A549 (cell line): ENCODE measurements around the gene PRLR. TPM values are rescaled to one million over a fixed set of nuclear protein-coding genes. Genes with fewer than 3 reads are reported as not detected.

Experiments
- ATAC-seq, 2 experiments: fragments of 200-7000 bp in 1 of 2; fragments of >200 bp in 1 of 2; cut with Nextera tagmentation in 1 of 2; cut with Tn5 transposase in 1 of 2; 3 replicates each; pipeline versions ENCODE4 v1.8.0 to v1.9.1; 2018 to 2020; ENCODE audit warnings: mild to moderate bottlenecking in 1 of 2, moderate library complexity in 1 of 2
- CTCF ChIA-PET: fragments of 300-600 bp; sonication (Branson Sonifier 250); formaldehyde crosslinking; extraction: SDS; loops from one replicate; lab custom pipeline; 2021; ENCODE audit warnings: antibody characterized with exemption, inconsistent platforms; lab: Yijun Ruan, JAX
- POLR2A ChIA-PET: fragments of 350-600 bp; formaldehyde crosslinking; extraction: SDS; loops from one replicate; lab custom pipeline; 2021; ENCODE audit warnings: antibody characterized with exemption, inconsistent platforms; lab: Yijun Ruan, JAX
- DNase-seq, 2 experiments: peaks; one replicate each; pipeline versions ENCODE4 v3.0.0 to v3.0.0-alpha.2; 2011 to 2016; ENCODE audit warnings: low read depth in 1 of 2, low spot score in 1 of 2
- FAIRE-seq: peaks from 2 replicates; lab custom pipeline; 2011; peaks lifted over from hg19 to GRCh38; lab: Jason Lieb, UNC
- H3K27ac ChIP-seq, 2 experiments: fragments of >200 bp; sonication (Bioruptor Twin); formaldehyde crosslinking; 3 replicates each; pipeline ENCODE4 v1.5.1; 2016 to 2017
- H3K4me1 ChIP-seq: fragments of >200 bp; sonication (Bioruptor Twin); formaldehyde crosslinking; 3 replicates; pipeline ENCODE4 v1.6.1; 2016
- H3K4me2 ChIP-seq: fragments of >200 bp; sonication (Bioruptor Twin); formaldehyde crosslinking; 3 replicates; pipeline ENCODE4 v1.6.1; 2016
- H3K4me3 ChIP-seq: fragments of >200 bp; sonication (Bioruptor Twin); formaldehyde crosslinking; 3 replicates; pipeline ENCODE4 v1.5.1; 2016
- H3K9me3 ChIP-seq: fragments of >200 bp; sonication (Bioruptor Twin); formaldehyde crosslinking; 3 replicates; pipeline ENCODE4 v1.6.1; 2016
- CBX8 ChIP-seq: fragments of 200-600 bp; sonication (generic); IDR thresholded peaks from 2 replicates; pipeline ENCODE4 v1.6.1; 2016
- CHD4 ChIP-seq: fragments of 200-600 bp; sonication (generic); IDR thresholded peaks from 2 replicates; pipeline ENCODE4 v1.6.1; 2016; ENCODE audit warnings: antibody characterized with exemption, mild to moderate bottlenecking, borderline replicate concordance
- EHF ChIP-seq: fragments of 250-450 bp; sonication (Bioruptor Pico); IDR thresholded peaks from 2 replicates; pipeline ENCODE4 v1.5.0; 2020; ENCODE audit warnings: mild to moderate bottlenecking
- EHMT2 ChIP-seq: fragments of 200-600 bp; sonication (generic); IDR thresholded peaks from 2 replicates; pipeline ENCODE4 v1.6.1; 2016; ENCODE audit warnings: antibody characterized with exemption, low read depth, mild to moderate bottlenecking, moderate library complexity
- EP300 ChIP-seq, 2 experiments: fragments of >200 bp; sonication (Bioruptor Twin); formaldehyde crosslinking; IDR thresholded peaks; 2 replicates in 1 of 2; 3 replicates in 1 of 2; pipeline ENCODE4 v1.6.1; 2016 to 2017
- FOSB ChIP-seq: fragments of 250-450 bp; sonication (Bioruptor Pico); IDR thresholded peaks from 2 replicates; pipeline ENCODE4 v1.5.0; 2020; ENCODE audit warnings: mild to moderate bottlenecking, moderate library complexity
- FOXS1 ChIP-seq: fragments of 250-450 bp; sonication (Bioruptor Pico); IDR thresholded peaks from 2 replicates; pipeline ENCODE4 v1.5.0; 2020; ENCODE audit warnings: mild to moderate bottlenecking, moderate library complexity
- HOXA7 ChIP-seq: fragments of 250-450 bp; sonication (Bioruptor Pico); IDR thresholded peaks from 2 replicates; pipeline ENCODE4 v1.5.0; 2020; ENCODE audit warnings: mild to moderate bottlenecking, moderate library complexity
- KDM1A ChIP-seq: fragments of 200-600 bp; sonication (generic); IDR thresholded peaks from 2 replicates; pipeline ENCODE4 v1.6.1; 2016; ENCODE audit warnings: low read depth, mild to moderate bottlenecking
- MAZ ChIP-seq: fragments of 150-350 bp; IDR thresholded peaks from 2 replicates; pipeline ENCODE4 v1.6.1; 2014; ENCODE audit warnings: antibody characterized with exemption, low read depth, low read length, borderline replicate concordance
- NFE2L2 ChIP-seq: fragments of 150-350 bp; conservative IDR thresholded peaks from 2 replicates; pipeline ENCODE4 v1.6.1; 2014; ENCODE audit warnings: low read length
- NPAS2 ChIP-seq: fragments of 250-450 bp; sonication (Bioruptor Pico); IDR thresholded peaks from 2 replicates; pipeline ENCODE4 v1.8.0; 2022; ENCODE audit warnings: mild to moderate bottlenecking, moderate library complexity, borderline replicate concordance
- POLR2A ChIP-seq: IDR thresholded peaks from 2 replicates; pipeline ENCODE4 v1.6.1; 2012; ENCODE audit warnings: mild to moderate bottlenecking, low read length
- POLR2AphosphoS2 ChIP-seq: conservative IDR thresholded peaks from 2 replicates; pipeline ENCODE4 v1.6.1; 2012; ENCODE audit warnings: low read length, improper control_type of control experiment, inconsistent platforms
- RAD21 ChIP-seq, 2 experiments: fragments of >200 bp in 1 of 2; sonication (Bioruptor Twin) in 1 of 2; formaldehyde crosslinking in 1 of 2; IDR thresholded peaks in 1 of 2; conservative IDR thresholded peaks in 1 of 2; 2 replicates in 1 of 2; 3 replicates in 1 of 2; pipeline ENCODE4 v1.6.1; 2012 to 2018; ENCODE audit warnings: inconsistent platforms in 1 of 2
- RARB ChIP-seq: fragments of 250-450 bp; sonication (Bioruptor Pico); IDR thresholded peaks from 2 replicates; pipeline ENCODE4 v1.8.0; 2021; ENCODE audit warnings: mild to moderate bottlenecking, moderate library complexity
- SMC3 ChIP-seq: fragments of >200 bp; sonication (Bioruptor Twin); formaldehyde crosslinking; IDR thresholded peaks from 3 replicates; pipeline ENCODE4 v1.6.1; 2018; ENCODE audit warnings: inconsistent platforms
- TFCP2L1 ChIP-seq: fragments of 250-450 bp; sonication (Bioruptor Pico); IDR thresholded peaks from 2 replicates; pipeline ENCODE4 v1.5.0; 2021; ENCODE audit warnings: mild to moderate bottlenecking
- TP53 ChIP-seq: fragments of 250-450 bp; sonication (Bioruptor Pico); IDR thresholded peaks from 2 replicates; pipeline ENCODE4 v1.5.0; 2021; ENCODE audit warnings: mild to moderate bottlenecking, moderate library complexity
- ZC3H11A ChIP-seq: fragments of 450-650 bp; IDR thresholded peaks from 2 replicates; pipeline ENCODE4 v1.6.1; 2014; ENCODE audit warnings: antibody characterized with exemption, mild to moderate bottlenecking
- ZNF302 ChIP-seq: fragments of 250-450 bp; sonication (Bioruptor Pico); IDR thresholded peaks from 2 replicates; pipeline ENCODE4 v1.9.0; 2021; ENCODE audit warnings: inconsistent platforms, mild to moderate bottlenecking, moderate library complexity
- WGBS: methylation state at CpG from one replicate; pipeline ENCODE4 v1.1.6; 2017; ENCODE audit errors: missing lambda C conversion rate; 5-methylcytosine and 5-hydroxymethylcytosine counted together
- polyA plus RNA-seq, 4 experiments: library from polyadenylated mRNA; depleted of rRNA in 3 of 4; stranded (reverse); fragments of >200 nt; fragmentation: RNase III in 1 of 4; extraction: RNeasy Plus Mini Kit Qiagen cat#74134 plus additional on column Dnase treatment in 1 of 4; gene quantifications; 2 replicates in 3 of 4; 3 replicates in 1 of 4; pipeline ENCODE4 v1.2.3, GENCODE V29; 2011 to 2017
- TF ChIP-seq, protein P1 (sequence below): fragments of >200 bp; sonication (Bioruptor Twin); formaldehyde crosslinking; IDR thresholded peaks from 3 replicates; pipeline ENCODE4 v1.5.1; 2016
- TF ChIP-seq, protein P2 (sequence below): fragments of 150-350 bp; IDR thresholded peaks from 2 replicates; pipeline ENCODE4 v1.6.1; 2014; ENCODE audit warnings: low read depth, mild to moderate bottlenecking, low read length
- TF ChIP-seq, protein P3 (sequence below): fragments of >200 bp; sonication (Bioruptor Twin); formaldehyde crosslinking; IDR thresholded peaks from 2 replicates; pipeline ENCODE4 v1.6.1; 2016
- TF ChIP-seq, protein P4 (sequence below): IDR thresholded peaks from 2 replicates; pipeline ENCODE4 v1.6.1; 2012
- TF ChIP-seq, protein P5 (sequence below): fragments of 250-450 bp; sonication (Bioruptor Pico); IDR thresholded peaks from 2 replicates; pipeline ENCODE4 v1.5.0; 2021; ENCODE audit warnings: mild to moderate bottlenecking, moderate library complexity, borderline replicate concordance
- TF ChIP-seq, protein P6 (sequence below): fragments of 200-600 bp; sonication (generic); IDR thresholded peaks from 2 replicates; pipeline ENCODE4 v1.6.1; 2016; ENCODE audit warnings: antibody characterized with exemption, mild to moderate bottlenecking, moderate library complexity
- TF ChIP-seq, protein P7 (sequence below): IDR thresholded peaks from 2 replicates; pipeline ENCODE4 v1.6.1; 2012; ENCODE audit warnings: low read depth, borderline replicate concordance

Gene PRLR
- polyA plus RNA-seq, 2 of the 4 experiments (the other 2 are of a cell fraction) = 0.09 TPM; not detected in 1

DNA sequence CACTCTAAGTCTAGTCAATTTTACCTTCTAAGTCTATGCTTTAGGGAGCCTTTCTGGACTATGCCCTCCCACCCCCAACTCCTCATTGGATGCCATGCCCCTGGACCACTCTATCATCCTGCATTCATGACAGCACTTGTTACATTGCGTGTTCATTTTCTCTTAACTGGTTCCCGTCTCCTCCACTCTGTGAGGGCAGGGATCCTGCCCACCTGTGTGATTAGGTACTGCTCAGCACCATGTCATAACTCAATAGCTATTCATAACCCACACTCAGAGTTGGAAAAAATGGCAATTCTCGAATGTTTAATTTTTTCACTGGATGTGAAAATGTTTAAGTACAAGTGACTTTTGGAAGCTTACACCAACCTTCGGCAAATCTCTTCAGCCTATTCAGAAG is 88.5 kb downstream of the PRLR start:
- ChIA-PET POLR2A (no interaction called here), CTCF (no interaction called here)
- Histone ChIP-seq H3K4me2 (no peak overlapping the region), H3K4me3 (no peak overlapping the region), H3K4me1 (no peaks in the 10 kb centered on the region), H3K9me3 (no peaks in the 10 kb centered on the region)
- FAIRE-seq (no peak), DNase-seq (no peak), ATAC-seq (no peak)
- 37% methylated on average over 4 of the region's 4 CpGs for WGBS
- TF ChIP-seq FOSB (CRISPR knock-in tag) (no peak), RARB (CRISPR knock-in tag) (no peak), EHF (CRISPR knock-in tag) (no peak), ZC3H11A (no peak), FOXS1 (CRISPR knock-in tag) (no peak), HOXA7 (CRISPR knock-in tag) (no peak), CHD4 (no peak), TFCP2L1 (CRISPR knock-in tag) (no peak), NFE2L2 (no peak), RAD21 (conservative IDR thresholded peaks at IDR 0.05 in 1 of 2, IDR thresholded peaks at IDR 0.05 in 1 of 2) (no peak), EHMT2 (no peak), KDM1A (no peak), ZNF302 (no peak), SMC3 (no peak), CBX8 (no peak)
- TF ChIP-seq, protein P1, sequence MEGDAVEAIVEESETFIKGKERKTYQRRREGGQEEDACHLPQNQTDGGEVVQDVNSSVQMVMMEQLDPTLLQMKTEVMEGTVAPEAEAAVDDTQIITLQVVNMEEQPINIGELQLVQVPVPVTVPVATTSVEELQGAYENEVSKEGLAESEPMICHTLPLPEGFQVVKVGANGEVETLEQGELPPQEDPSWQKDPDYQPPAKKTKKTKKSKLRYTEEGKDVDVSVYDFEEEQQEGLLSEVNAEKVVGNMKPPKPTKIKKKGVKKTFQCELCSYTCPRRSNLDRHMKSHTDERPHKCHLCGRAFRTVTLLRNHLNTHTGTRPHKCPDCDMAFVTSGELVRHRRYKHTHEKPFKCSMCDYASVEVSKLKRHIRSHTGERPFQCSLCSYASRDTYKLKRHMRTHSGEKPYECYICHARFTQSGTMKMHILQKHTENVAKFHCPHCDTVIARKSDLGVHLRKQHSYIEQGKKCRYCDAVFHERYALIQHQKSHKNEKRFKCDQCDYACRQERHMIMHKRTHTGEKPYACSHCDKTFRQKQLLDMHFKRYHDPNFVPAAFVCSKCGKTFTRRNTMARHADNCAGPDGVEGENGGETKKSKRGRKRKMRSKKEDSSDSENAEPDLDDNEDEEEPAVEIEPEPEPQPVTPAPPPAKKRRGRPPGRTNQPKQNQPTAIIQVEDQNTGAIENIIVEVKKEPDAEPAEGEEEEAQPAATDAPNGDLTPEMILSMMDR = no peak
- TF ChIP-seq, protein P2, sequence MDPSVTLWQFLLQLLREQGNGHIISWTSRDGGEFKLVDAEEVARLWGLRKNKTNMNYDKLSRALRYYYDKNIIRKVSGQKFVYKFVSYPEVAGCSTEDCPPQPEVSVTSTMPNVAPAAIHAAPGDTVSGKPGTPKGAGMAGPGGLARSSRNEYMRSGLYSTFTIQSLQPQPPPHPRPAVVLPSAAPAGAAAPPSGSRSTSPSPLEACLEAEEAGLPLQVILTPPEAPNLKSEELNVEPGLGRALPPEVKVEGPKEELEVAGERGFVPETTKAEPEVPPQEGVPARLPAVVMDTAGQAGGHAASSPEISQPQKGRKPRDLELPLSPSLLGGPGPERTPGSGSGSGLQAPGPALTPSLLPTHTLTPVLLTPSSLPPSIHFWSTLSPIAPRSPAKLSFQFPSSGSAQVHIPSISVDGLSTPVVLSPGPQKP = no peak
- TF ChIP-seq, protein P3, sequence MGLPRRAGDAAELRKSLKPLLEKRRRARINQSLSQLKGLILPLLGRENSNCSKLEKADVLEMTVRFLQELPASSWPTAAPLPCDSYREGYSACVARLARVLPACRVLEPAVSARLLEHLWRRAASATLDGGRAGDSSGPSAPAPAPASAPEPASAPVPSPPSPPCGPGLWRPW = no peak
- TF ChIP-seq, protein P4, sequence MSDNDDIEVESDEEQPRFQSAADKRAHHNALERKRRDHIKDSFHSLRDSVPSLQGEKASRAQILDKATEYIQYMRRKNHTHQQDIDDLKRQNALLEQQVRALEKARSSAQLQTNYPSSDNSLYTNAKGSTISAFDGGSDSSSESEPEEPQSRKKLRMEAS = no peak
- TF ChIP-seq, protein P5, sequence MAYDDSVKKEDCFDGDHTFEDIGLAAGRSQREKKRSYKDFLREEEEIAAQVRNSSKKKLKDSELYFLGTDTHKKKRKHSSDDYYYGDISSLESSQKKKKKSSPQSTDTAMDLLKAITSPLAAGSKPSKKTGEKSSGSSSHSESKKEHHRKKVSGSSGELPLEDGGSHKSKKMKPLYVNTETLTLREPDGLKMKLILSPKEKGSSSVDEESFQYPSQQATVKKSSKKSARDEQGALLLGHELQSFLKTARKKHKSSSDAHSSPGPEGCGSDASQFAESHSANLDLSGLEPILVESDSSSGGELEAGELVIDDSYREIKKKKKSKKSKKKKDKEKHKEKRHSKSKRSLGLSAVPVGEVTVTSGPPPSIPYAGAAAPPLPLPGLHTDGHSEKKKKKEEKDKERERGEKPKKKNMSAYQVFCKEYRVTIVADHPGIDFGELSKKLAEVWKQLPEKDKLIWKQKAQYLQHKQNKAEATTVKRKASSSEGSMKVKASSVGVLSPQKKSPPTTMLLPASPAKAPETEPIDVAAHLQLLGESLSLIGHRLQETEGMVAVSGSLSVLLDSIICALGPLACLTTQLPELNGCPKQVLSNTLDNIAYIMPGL = no peak
- TF ChIP-seq, all 56 proteins: peak for 0
- no peak overlapping the region for H3K27ac ChIP-seq

DNA sequence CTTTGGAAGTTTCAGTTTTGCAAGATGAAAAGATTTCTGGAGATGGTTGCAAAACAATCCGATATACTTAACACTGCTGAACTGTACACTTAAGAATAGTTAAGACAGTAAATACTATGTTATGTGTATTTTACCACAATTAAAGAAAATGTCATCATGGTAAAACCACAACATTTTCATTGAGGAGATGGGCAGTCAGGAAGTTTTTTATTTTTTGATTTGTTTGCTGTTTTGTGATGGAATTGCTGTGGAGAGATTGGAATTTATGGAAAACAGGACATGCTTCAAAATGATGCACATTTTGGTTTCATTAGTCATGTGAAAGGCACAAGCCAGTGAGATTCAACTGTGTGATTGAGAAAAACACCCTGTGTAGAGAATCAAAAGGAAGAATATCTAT is 92.1 kb downstream of the PRLR start:
- no peak for ATAC-seq
- no peak overlapping the region for H3K4me3 ChIP-seq
- no peak for FAIRE-seq
- ChIA-PET POLR2A (no interaction called here), CTCF (no interaction called here)
- no peaks in the 10 kb centered on the region for H3K4me1 ChIP-seq
- H3K27ac ChIP-seq = no peak overlapping the region
- 62% methylated on average over 1 of the region's 1 CpG for whole genome bisulfite sequencing
- DNase-seq = no peak
- H3K4me2 ChIP-seq = no peak overlapping the region
- no peaks in the 10 kb centered on the region for H3K9me3 ChIP-seq
- TF ChIP-seq, protein P6, sequence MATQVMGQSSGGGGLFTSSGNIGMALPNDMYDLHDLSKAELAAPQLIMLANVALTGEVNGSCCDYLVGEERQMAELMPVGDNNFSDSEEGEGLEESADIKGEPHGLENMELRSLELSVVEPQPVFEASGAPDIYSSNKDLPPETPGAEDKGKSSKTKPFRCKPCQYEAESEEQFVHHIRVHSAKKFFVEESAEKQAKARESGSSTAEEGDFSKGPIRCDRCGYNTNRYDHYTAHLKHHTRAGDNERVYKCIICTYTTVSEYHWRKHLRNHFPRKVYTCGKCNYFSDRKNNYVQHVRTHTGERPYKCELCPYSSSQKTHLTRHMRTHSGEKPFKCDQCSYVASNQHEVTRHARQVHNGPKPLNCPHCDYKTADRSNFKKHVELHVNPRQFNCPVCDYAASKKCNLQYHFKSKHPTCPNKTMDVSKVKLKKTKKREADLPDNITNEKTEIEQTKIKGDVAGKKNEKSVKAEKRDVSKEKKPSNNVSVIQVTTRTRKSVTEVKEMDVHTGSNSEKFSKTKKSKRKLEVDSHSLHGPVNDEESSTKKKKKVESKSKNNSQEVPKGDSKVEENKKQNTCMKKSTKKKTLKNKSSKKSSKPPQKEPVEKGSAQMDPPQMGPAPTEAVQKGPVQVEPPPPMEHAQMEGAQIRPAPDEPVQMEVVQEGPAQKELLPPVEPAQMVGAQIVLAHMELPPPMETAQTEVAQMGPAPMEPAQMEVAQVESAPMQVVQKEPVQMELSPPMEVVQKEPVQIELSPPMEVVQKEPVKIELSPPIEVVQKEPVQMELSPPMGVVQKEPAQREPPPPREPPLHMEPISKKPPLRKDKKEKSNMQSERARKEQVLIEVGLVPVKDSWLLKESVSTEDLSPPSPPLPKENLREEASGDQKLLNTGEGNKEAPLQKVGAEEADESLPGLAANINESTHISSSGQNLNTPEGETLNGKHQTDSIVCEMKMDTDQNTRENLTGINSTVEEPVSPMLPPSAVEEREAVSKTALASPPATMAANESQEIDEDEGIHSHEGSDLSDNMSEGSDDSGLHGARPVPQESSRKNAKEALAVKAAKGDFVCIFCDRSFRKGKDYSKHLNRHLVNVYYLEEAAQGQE = no peak
- TF ChIP-seq POLR2AphosphoS2 (no peak), EHMT2 (no peak), RAD21 (conservative IDR thresholded peaks at IDR 0.05 in 1 of 2, IDR thresholded peaks at IDR 0.05 in 1 of 2) (no peak), NPAS2 (CRISPR knock-in tag) (no peak), TP53 (CRISPR knock-in tag) (no peak), MAZ (no peak), EP300 (IDR thresholded peaks at IDR 0.05) (no peak), POLR2A (no peak)
- TF ChIP-seq, protein P7, sequence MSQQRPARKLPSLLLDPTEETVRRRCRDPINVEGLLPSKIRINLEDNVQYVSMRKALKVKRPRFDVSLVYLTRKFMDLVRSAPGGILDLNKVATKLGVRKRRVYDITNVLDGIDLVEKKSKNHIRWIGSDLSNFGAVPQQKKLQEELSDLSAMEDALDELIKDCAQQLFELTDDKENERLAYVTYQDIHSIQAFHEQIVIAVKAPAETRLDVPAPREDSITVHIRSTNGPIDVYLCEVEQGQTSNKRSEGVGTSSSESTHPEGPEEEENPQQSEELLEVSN = no peak
- TF ChIP-seq, protein P2 = no peak
